HG02610 (cell line): ENCODE data around the gene PSPC1.
A peak's percentile ranks its signal among the peaks of the same experiment; 100 is the strongest.
"Not testable (repeated sequence)": the region's sequence is repeated elsewhere in the genome, so short reads cannot be mapped to it uniquely, and the experiment has no call there.

ENCODE experiments used
- ATAC-seq: cut with Tn5 transposase; IDR thresholded peaks from one replicate; pipeline ENCODE4 v1.9.1; 2021; ENCODE audit warnings: mild to moderate bottlenecking, moderate library complexity; ENCODE audit not compliant: unreplicated experiment

PSPC1 gene

GRCh38 chr13:19782727-19783682, at the start of gene PSPC1:
TSS of gene PSPC1 (minus strand) at chr13:19782945. CDS start at chr13:19782757, 188 bp downstream.
- ATAC-seq, result peak; percentile 85

- ATAC-seq, result no peak
Observed at GRCh38 chr13:19822673-19823072, 39.9 kb upstream of the PSPC1 start.

GRCh38 chr13:19818223-19818842, 35.6 kb upstream of the PSPC1 start:
- no peak for ATAC-seq

GRCh38 chr13:19817510-19818158, 34.9 kb upstream of the PSPC1 start:
- no peak for ATAC-seq

GRCh38 chr13:19817106-19817505, 34.4 kb upstream of the PSPC1 start:
- ATAC-seq, result no peak

GRCh38 chr13:19815842-19816241, 33.1 kb upstream of the PSPC1 start:
- not testable (repeated sequence) for ATAC-seq

- no peak for ATAC-seq
Observed at GRCh38 chr13:19810996-19811881, 28.5 kb upstream of the PSPC1 start.

GRCh38 chr13:19810151-19810550, 27.4 kb upstream of the PSPC1 start:
- no peak for ATAC-seq

GRCh38 chr13:19805765-19806164, 23.0 kb upstream of the PSPC1 start:
- ATAC-seq, result no peak

- no peak for ATAC-seq
Observed at GRCh38 chr13:19795956-19796355, 13.2 kb upstream of the PSPC1 start.

GRCh38 chr13:19794631-19795030, 11.9 kb upstream of the PSPC1 start:
- ATAC-seq, result no peak

GRCh38 chr13:19791953-19792537, 9.3 kb upstream of the PSPC1 start:
- no peak for ATAC-seq

GRCh38 chr13:19782049-19782726, 557 bp downstream of the PSPC1 start:
- ATAC-seq, result peak; percentile 49

GRCh38 chr13:19781526-19781925, 1.2 kb downstream of the PSPC1 start:
- no peak for ATAC-seq

GRCh38 chr13:19780753-19781418, 1.9 kb downstream of the PSPC1 start:
- ATAC-seq, result not testable (repeated sequence)

GRCh38 chr13:19772306-19772705, 10.4 kb downstream of the PSPC1 start:
- ATAC-seq, result no peak

GRCh38 chr13:19769854-19770253, 12.9 kb downstream of the PSPC1 start:
- no peak for ATAC-seq

- ATAC-seq, result no peak
Observed at GRCh38 chr13:19767966-19768365, 14.8 kb downstream of the PSPC1 start.

GRCh38 chr13:19766591-19766990, 16.2 kb downstream of the PSPC1 start:
- ATAC-seq, result no peak
